HG03432 (cell line): ENCODE results near the gene ATRNL1.

Experiments
- ATAC-seq: cut with Tn5 transposase; IDR thresholded peaks from one replicate; pipeline ENCODE4 v1.9.1; 2021; ENCODE audit warnings: mild to moderate bottlenecking, moderate library complexity; ENCODE audit not compliant: unreplicated experiment

ATRNL1 gene, protein sequence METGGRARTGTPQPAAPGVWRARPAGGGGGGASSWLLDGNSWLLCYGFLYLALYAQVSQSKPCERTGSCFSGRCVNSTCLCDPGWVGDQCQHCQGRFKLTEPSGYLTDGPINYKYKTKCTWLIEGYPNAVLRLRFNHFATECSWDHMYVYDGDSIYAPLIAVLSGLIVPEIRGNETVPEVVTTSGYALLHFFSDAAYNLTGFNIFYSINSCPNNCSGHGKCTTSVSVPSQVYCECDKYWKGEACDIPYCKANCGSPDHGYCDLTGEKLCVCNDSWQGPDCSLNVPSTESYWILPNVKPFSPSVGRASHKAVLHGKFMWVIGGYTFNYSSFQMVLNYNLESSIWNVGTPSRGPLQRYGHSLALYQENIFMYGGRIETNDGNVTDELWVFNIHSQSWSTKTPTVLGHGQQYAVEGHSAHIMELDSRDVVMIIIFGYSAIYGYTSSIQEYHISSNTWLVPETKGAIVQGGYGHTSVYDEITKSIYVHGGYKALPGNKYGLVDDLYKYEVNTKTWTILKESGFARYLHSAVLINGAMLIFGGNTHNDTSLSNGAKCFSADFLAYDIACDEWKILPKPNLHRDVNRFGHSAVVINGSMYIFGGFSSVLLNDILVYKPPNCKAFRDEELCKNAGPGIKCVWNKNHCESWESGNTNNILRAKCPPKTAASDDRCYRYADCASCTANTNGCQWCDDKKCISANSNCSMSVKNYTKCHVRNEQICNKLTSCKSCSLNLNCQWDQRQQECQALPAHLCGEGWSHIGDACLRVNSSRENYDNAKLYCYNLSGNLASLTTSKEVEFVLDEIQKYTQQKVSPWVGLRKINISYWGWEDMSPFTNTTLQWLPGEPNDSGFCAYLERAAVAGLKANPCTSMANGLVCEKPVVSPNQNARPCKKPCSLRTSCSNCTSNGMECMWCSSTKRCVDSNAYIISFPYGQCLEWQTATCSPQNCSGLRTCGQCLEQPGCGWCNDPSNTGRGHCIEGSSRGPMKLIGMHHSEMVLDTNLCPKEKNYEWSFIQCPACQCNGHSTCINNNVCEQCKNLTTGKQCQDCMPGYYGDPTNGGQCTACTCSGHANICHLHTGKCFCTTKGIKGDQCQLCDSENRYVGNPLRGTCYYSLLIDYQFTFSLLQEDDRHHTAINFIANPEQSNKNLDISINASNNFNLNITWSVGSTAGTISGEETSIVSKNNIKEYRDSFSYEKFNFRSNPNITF (N-terminal part only)

DNA sequence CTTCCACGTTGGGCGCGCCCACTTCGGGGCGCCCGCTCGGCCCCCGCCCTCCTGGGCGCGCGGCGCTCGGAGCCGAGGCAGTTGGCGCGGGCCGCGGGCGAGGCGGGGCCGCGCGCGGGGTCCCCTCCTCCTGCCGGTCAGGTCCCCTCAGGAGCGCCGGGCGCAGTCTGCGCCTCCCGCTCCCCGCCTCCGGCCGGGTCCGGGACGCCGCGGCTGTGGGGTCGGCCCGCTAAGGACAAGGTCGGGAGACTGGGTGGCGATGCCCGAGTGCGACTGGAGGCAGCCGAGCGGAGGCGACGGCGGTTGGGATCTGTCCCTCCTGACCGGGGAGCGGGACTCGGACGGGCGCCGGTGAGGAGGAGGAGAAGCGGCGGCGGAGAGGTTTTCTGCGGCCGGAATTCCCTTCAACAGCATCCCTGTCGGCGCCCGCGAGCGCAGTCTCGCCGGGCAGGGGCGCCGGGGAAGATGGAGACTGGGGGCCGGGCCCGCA lies at the start of gene ATRNL1:
Gene ATRNL1, plus strand, starts transcription at position 80 of the 490 bp plus-strand sequence. Its CDS starts 386 bp downstream, at position 466.
- peak; percentile 82 for ATAC-seq

DNA sequence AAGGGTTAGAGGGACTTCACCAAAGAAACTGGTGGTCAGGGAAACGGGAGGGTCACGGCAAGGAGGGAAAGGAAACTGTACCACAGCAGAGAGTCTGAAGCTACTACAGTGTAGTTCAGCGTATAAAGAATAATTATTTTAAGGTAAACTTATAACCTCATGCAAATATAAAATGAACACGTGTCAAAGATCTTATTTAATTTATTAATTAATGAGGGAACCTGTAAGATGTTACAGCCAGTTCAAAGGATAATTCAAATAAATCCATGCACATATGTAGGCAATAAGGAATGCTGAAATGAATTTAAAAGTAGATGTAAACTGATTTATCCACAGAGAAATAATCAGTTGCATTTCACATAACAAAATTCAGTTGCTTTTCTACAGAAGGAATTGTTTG lies 49.4 kb upstream of the ATRNL1 start:
- no peak for ATAC-seq

GRCh38 chr10:115044891-115045290 lies 48.3 kb upstream of the ATRNL1 start:
- ATAC-seq, result no peak

DNA sequence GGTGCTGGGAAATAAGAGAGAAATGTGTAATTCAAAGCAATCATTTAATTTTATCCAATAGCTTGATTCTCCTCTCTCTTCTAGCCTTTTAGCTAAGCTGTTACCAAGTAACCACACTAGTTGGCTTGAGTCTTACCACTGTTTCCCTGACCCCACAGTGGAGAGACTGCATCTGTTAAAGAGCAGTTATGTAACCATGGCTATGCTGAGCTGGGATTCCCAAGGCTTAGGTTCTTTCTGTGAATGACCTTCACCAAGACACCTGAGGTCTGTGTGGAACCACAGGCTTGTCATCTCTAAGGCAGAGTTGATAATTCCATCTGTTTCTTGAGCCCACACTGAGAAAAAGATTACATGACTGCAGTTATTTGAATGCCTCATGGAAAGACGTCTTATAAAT lies 47.7 kb upstream of the ATRNL1 start:
- no peak for ATAC-seq

GRCh38 chr10:115046686-115047236 lies 46.4 kb upstream of the ATRNL1 start:
- ATAC-seq, result no peak

GRCh38 chr10:115047705-115048104 lies 45.5 kb upstream of the ATRNL1 start:
- ATAC-seq, result no peak

- no peak for ATAC-seq
Measured at GRCh38 chr10:115049318-115049717, 43.8 kb upstream of the ATRNL1 start.

- no peak for ATAC-seq
Measured at GRCh38 chr10:115049960-115050359, 43.2 kb upstream of the ATRNL1 start.

- no peak for ATAC-seq
Measured at GRCh38 chr10:115050375-115051010, 42.7 kb upstream of the ATRNL1 start.

- ATAC-seq, result no peak
Measured at GRCh38 chr10:115051216-115051615, 41.9 kb upstream of the ATRNL1 start.

- ATAC-seq, result no peak
Measured at GRCh38 chr10:115052226-115052625, 40.9 kb upstream of the ATRNL1 start.

DNA sequence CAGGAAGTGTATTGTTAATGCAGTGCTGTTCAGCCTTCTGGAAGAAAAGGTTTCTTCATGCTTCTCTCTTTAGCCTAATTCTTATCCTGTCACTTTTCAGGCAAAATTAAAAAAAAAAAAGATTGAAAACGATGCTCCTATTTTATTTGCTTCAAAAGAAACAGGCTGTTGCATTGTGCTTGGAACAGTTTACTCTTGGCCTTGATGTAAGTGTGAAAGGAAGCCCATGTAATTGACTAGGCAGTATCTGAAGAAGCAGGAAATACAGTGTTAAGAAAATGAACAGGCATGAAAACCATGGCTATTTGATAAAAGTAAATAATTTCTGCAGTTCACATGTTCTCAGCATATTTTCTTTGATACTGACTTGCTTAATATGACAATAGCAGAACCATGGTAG lies 40.4 kb upstream of the ATRNL1 start:
- no peak for ATAC-seq

GRCh38 chr10:115056186-115056585 lies 37.0 kb upstream of the ATRNL1 start:
- no peak for ATAC-seq

DNA sequence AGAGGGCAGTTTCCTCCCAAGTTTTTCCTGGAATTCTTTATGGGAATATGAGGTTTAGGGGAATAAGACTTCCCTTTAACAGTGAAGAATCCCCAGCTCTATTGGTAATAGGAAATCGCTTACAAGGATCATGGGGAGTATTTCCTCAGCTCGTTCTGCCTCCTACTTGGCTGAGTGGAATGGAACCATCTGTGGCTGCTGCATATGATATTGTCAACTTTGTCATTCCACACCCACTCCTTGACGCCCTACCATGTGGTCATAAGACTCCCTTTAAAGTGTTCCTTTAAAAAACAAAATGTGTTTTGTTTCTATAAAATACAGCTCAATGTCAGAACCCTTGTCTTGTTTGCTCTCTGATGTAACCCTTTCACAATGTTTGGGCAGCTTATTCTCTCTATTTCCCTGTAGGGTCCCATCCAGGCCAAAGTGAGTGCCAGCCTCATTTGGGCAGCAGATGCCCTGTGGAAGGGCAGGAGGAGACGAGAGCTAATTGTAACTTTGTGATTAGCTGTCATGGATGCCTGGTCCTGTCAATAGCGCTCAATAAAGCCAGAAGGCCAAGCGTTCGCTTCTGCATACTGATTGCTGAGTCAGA lies 33.8 kb upstream of the ATRNL1 start:
- no peak for ATAC-seq

GRCh38 chr10:115063701-115064658 lies 29.2 kb upstream of the ATRNL1 start:
- ATAC-seq, result no peak

- ATAC-seq, result no peak
Measured at GRCh38 chr10:115065801-115066200, 27.4 kb upstream of the ATRNL1 start.

GRCh38 chr10:115066528-115066927 lies 26.6 kb upstream of the ATRNL1 start:
- no peak for ATAC-seq

DNA sequence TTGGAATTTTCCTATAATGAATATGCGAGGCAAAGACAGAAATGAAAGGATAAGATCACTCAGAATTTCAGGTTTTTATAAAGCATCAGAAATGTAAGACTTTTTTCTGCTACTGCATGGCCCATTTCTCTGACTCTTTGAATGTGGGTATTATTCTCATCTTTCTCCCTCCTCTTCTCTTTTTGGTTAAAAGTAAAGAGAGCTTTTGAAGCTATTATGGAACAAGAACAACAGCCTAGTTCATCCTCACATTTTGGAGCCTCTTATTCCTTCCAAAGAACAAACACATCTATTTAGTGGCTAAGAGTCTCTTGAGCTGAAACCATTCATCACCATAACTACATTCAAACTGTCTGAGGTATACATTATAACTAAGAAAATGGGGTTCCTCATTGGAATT lies 19.4 kb upstream of the ATRNL1 start:
- ATAC-seq, result no peak

DNA sequence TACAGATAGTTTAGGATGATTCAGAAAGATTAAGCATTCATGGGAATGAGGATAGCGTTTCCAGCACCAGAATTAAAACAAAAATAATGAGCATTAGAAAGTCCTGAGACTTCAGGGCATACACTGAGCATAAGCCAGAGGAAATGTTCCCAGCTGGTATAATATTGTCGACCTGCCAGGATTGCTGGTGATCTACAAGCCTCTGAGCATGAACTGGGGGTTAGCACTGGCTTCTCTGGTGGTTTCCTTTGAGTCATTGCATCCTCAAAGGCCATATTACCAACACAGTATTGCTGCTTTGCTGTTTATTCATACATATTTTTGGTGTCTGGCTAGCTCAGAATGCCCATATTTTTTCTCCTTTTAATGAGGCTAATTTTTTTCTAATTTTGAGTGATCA lies 10.7 kb upstream of the ATRNL1 start:
- ATAC-seq, result no peak
